HepG2 (cell line): ENCODE results near the gene UHMK1. TPM values are rescaled to one million over a fixed set of nuclear protein-coding genes. Genes with fewer than 3 reads are reported as not detected.

ENCODE experiments used
- ERF ChIP-seq: IDR thresholded peaks from 2 replicates; pipeline ENCODE4 v1.6.1; 2018; ENCODE audit warnings: missing biosample characterization, missing genetic modification reagents
- HOXA7 ChIP-seq: sonication (generic); formaldehyde crosslinking; IDR thresholded peaks from 2 replicates; pipeline ENCODE4 v1.8.1; 2022; ENCODE audit warnings: mild to moderate bottlenecking, missing genetic modification reagents, moderate library complexity
- NCOA5 ChIP-seq: sonication (generic); formaldehyde crosslinking; IDR thresholded peaks from 2 replicates; pipeline ENCODE4 v1.4.0; 2020; ENCODE audit warnings: missing genetic modification reagents
- PAXIP1 ChIP-seq: sonication (generic); formaldehyde crosslinking; conservative IDR thresholded peaks from 2 replicates; pipeline ENCODE4 v1.4.0; 2020; ENCODE audit warnings: mild to moderate bottlenecking, missing genetic modification reagents, moderate library complexity
- PRPF4 ChIP-seq: fragments of 200-400 bp; formaldehyde crosslinking; IDR thresholded peaks from 2 replicates; pipeline ENCODE4 v1.6.1; 2016; ENCODE audit warnings: low read length, low read depth; ENCODE audit not compliant: poor library complexity, severe bottlenecking
- RELA ChIP-seq: sonication (generic); formaldehyde crosslinking; IDR thresholded peaks from 2 replicates; pipeline ENCODE4 v1.4.0; 2020; ENCODE audit warnings: missing genetic modification reagents
- SOX13 ChIP-seq, 3 experiments: fragments of 450-650 bp in 1 of 3; sonication (generic) in 1 of 3; formaldehyde crosslinking in 1 of 3; IDR thresholded peaks in 2 of 3; conservative IDR thresholded peaks in 1 of 3; 2 replicates each; pipeline versions ENCODE4 v1.5.0 to v1.6.1; 2016 to 2020; ENCODE audit warnings: antibody characterized with exemption in 1 of 3, mild to moderate bottlenecking in 1 of 3, missing compliant biosample characterization in 1 of 3, missing genetic modification reagents in 1 of 3, moderate library complexity in 1 of 3
- SOX6 ChIP-seq, 2 experiments: fragments of 450-650 bp in 1 of 2; sonication (generic) in 1 of 2; formaldehyde crosslinking in 1 of 2; IDR thresholded peaks; 2 replicates each; pipeline versions ENCODE4 v1.4.0 to v1.6.1; 2017 to 2020; ENCODE audit warnings: antibody characterized with exemption in 1 of 2, mild to moderate bottlenecking in 1 of 2, missing genetic modification reagents in 1 of 2
- ZNF589 ChIP-seq: sonication (generic); formaldehyde crosslinking; conservative IDR thresholded peaks from 2 replicates; pipeline ENCODE4 v1.8.0; 2022; ENCODE audit warnings: mild to moderate bottlenecking, moderate library complexity, missing genetic modification reagents
- ZNF75D ChIP-seq: sonication (generic); formaldehyde crosslinking; IDR thresholded peaks from 2 replicates; pipeline ENCODE4 v1.8.1; 2023; ENCODE audit warnings: missing genetic modification reagents, mild to moderate bottlenecking, borderline replicate concordance
- ZNF772 ChIP-seq: sonication (generic); formaldehyde crosslinking; IDR thresholded peaks from 2 replicates; pipeline ENCODE4 v1.5.0; 2020; ENCODE audit warnings: mild to moderate bottlenecking, missing genetic modification reagents
- polyA plus RNA-seq, 8 experiments: library from polyadenylated mRNA; depleted of rRNA in 3 of 8; stranded (reverse) in 7 of 8; unstranded in 1 of 8; fragments of >200 nt; fragmentation: Illumina TruSeq in 4 of 8; extraction: Trizol in 4 of 8; gene quantifications; 2 replicates each; pipeline versions ENCODE4 v1.2.1 to v1.2.3, GENCODE V29; 2011 to 2016; ENCODE audit warnings: low read depth in 4 of 8, missing spikeins in 1 of 8, mixed read lengths in 1 of 8; ENCODE audit not compliant: insufficient read depth in 1 of 8
- total RNA-seq, 5 experiments: library from RNA; depleted of rRNA; stranded (reverse); fragments of >200 nt; fragmentation: Illumina TruSeq; extraction: Trizol; gene quantifications; 2 replicates each; pipeline ENCODE4 v1.2.3, GENCODE V29; 2016; ENCODE audit warnings: low read depth in 1 of 5
- TF ChIP-seq, protein P1 (sequence below): sonication (generic); formaldehyde crosslinking; IDR thresholded peaks from 2 replicates; pipeline ENCODE4 v1.4.0; 2020; ENCODE audit warnings: missing genetic modification reagents, mild to moderate bottlenecking, borderline replicate concordance
- TF ChIP-seq, protein P2 (sequence below): sonication (generic); formaldehyde crosslinking; IDR thresholded peaks from 2 replicates; pipeline ENCODE4 v1.4.0; 2020; ENCODE audit warnings: missing genetic modification reagents, borderline replicate concordance
- TF ChIP-seq, protein P3 (sequence below): sonication (generic); formaldehyde crosslinking; IDR thresholded peaks from 2 replicates; pipeline ENCODE4 v1.9.0; 2021; ENCODE audit warnings: missing genetic modification reagents, borderline replicate concordance

UHMK1 gene
- total and polyA plus RNA-seq, 2 of the 13 experiments (the other 11 are each of a cell fraction or from before 2014, with no cell fraction given) = 12.9 to 20.0 TPM

GRCh38 chr1:162561616-162562469 lies 64.2 kb downstream of the UHMK1 start, which contains the start of gene UAP1 (continued):
- TF ChIP-seq, protein P1, sequence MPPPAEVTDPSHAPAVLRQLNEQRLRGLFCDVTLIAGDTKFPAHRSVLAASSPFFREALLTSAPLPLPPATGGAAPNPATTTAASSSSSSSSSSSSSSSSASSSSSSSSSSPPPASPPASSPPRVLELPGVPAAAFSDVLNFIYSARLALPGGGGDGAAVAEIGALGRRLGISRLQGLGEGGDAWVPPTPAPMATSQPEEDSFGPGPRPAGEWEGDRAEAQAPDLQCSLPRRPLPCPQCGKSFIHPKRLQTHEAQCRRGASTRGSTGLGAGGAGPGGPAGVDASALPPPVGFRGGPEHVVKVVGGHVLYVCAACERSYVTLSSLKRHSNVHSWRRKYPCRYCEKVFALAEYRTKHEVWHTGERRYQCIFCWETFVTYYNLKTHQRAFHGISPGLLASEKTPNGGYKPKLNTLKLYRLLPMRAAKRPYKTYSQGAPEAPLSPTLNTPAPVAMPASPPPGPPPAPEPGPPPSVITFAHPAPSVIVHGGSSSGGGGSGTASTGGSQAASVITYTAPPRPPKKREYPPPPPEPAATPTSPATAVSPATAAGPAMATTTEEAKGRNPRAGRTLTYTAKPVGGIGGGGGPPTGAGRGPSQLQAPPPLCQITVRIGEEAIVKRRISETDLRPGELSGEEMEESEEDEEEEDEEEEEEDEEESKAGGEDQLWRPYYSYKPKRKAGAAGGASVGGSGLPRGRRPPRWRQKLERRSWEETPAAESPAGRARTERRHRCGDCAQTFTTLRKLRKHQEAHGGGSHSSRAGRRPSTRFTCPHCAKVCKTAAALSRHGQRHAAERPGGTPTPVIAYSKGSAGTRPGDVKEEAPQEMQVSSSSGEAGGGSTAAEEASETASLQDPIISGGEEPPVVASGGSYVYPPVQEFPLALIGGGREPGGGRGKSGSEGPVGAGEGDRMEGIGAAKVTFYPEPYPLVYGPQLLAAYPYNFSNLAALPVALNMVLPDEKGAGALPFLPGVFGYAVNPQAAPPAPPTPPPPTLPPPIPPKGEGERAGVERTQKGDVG (CRISPR knock-in tag) = no peak
- TF ChIP-seq ERF (CRISPR knock-in tag) (no peak; the same call in 1 of the 2 replicates), NCOA5 (CRISPR knock-in tag) (no peak), HOXA7 (CRISPR knock-in tag) (0 out of 2 replicates have a peak, but pooled peaks have one; percentile 60), RELA (CRISPR knock-in tag) (no peak), PRPF4 (no peak), SOX6 (IDR thresholded peaks at IDR 0.05) (no peak), SOX6 (CRISPR knock-in tag; IDR thresholded peaks at IDR 0.05) (no peak), ZNF772 (CRISPR knock-in tag) (peak; percentile 19; the same call in 1 of the 2 replicates), SOX13 (IDR thresholded peaks at IDR 0.05) (no peak; the same call in 1 of the 2 replicates), SOX13 (CRISPR knock-in tag; conservative IDR thresholded peaks at IDR 0.05 in 1 of 2, IDR thresholded peaks at IDR 0.05 in 1 of 2) (no peak), PAXIP1 (CRISPR knock-in tag) (0 out of 2 replicates have a peak, but pooled peaks have one; percentile 28), ZNF589 (CRISPR knock-in tag) (peak; percentile 61; the same call in 1 of the 2 replicates), ZNF75D (CRISPR knock-in tag) (no peak)
- TF ChIP-seq, protein P2, sequence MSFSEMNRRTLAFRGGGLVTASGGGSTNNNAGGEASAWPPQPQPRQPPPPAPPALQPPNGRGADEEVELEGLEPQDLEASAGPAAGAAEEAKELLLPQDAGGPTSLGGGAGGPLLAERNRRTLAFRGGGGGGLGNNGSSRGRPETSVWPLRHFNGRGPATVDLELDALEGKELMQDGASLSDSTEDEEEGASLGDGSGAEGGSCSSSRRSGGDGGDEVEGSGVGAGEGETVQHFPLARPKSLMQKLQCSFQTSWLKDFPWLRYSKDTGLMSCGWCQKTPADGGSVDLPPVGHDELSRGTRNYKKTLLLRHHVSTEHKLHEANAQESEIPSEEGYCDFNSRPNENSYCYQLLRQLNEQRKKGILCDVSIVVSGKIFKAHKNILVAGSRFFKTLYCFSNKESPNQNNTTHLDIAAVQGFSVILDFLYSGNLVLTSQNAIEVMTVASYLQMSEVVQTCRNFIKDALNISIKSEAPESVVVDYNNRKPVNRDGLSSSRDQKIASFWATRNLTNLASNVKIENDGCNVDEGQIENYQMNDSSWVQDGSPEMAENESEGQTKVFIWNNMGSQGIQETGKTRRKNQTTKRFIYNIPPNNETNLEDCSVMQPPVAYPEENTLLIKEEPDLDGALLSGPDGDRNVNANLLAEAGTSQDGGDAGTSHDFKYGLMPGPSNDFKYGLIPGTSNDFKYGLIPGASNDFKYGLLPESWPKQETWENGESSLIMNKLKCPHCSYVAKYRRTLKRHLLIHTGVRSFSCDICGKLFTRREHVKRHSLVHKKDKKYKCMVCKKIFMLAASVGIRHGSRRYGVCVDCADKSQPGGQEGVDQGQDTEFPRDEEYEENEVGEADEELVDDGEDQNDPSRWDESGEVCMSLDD (CRISPR knock-in tag) = peak; percentile 65; the same call in 1 of the 2 replicates
- TF ChIP-seq, protein P3, sequence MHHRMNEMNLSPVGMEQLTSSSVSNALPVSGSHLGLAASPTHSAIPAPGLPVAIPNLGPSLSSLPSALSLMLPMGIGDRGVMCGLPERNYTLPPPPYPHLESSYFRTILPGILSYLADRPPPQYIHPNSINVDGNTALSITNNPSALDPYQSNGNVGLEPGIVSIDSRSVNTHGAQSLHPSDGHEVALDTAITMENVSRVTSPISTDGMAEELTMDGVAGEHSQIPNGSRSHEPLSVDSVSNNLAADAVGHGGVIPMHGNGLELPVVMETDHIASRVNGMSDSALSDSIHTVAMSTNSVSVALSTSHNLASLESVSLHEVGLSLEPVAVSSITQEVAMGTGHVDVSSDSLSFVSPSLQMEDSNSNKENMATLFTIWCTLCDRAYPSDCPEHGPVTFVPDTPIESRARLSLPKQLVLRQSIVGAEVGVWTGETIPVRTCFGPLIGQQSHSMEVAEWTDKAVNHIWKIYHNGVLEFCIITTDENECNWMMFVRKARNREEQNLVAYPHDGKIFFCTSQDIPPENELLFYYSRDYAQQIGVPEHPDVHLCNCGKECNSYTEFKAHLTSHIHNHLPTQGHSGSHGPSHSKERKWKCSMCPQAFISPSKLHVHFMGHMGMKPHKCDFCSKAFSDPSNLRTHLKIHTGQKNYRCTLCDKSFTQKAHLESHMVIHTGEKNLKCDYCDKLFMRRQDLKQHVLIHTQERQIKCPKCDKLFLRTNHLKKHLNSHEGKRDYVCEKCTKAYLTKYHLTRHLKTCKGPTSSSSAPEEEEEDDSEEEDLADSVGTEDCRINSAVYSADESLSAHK (CRISPR knock-in tag) = no peak
